Measurements from ENCODE around the gene BORCS8.
"Not testable (repeated sequence)": the region's sequence is repeated elsewhere in the genome, so short reads cannot be mapped to it uniquely, and the experiment has no call there.

The BORCS8 gene

GRCh38 chr19:19155495-19156219 is 36.3 kb downstream of the BORCS8 start:
- no peak for DNase-seq (ENCODE audit: low read depth)
- H3K4me3 ChIP-seq (ENCODE audit: low read depth, low read length), result no peak overlapping the region

GRCh38 chr19:19154768-19155494 is 37.0 kb downstream of the BORCS8 start:
- no peak overlapping the region for H3K4me3 ChIP-seq (ENCODE audit: low read depth, low read length)
- DNase-seq (ENCODE audit: low read depth), result no peak

GRCh38 chr19:19152668-19153384 is 39.1 kb downstream of the BORCS8 start:
- H3K4me3 ChIP-seq (ENCODE audit: low read depth, low read length), result no peak overlapping the region
- DNase-seq (ENCODE audit: low read depth), result no peak

- H3K4me3 ChIP-seq (ENCODE audit: low read depth, low read length), result no peak overlapping the region
- no peak for DNase-seq (ENCODE audit: low read depth)
These were observed 40.5 kb downstream of the BORCS8 start for GRCh38 chr19:19151418-19151817.

- no peak overlapping the region for H3K4me3 ChIP-seq (ENCODE audit: low read depth, low read length)
- DNase-seq (ENCODE audit: low read depth), result no peak
These were observed 42.5 kb downstream of the BORCS8 start for GRCh38 chr19:19149435-19149834.

GRCh38 chr19:19148504-19148903 is 43.4 kb downstream of the BORCS8 start:
- not testable (repeated sequence) for H3K4me3 ChIP-seq (ENCODE audit: low read depth, low read length); DNase-seq (ENCODE audit: low read depth)

GRCh38 chr19:19147344-19147743 is 44.6 kb downstream of the BORCS8 start:
- no peak overlapping the region for H3K4me3 ChIP-seq (ENCODE audit: low read depth, low read length)
- DNase-seq (ENCODE audit: low read depth), result no peak

- H3K4me3 ChIP-seq (ENCODE audit: low read depth, low read length), result no peak overlapping the region
- DNase-seq (ENCODE audit: low read depth), result no peak
These were observed 45.1 kb downstream of the BORCS8 start for GRCh38 chr19:19146865-19147264.

GRCh38 chr19:19145684-19146608 is 46.0 kb downstream of the BORCS8 start:
- peak; percentile 8 for DNase-seq (ENCODE audit: low read depth)
- no peak overlapping the region for H3K4me3 ChIP-seq (ENCODE audit: low read depth, low read length)

GRCh38 chr19:19145281-19145680 is 46.7 kb downstream of the BORCS8 start:
- H3K4me3 ChIP-seq (ENCODE audit: low read depth, low read length), result no peak overlapping the region
- no peak for DNase-seq (ENCODE audit: low read depth)

- H3K4me3 ChIP-seq (ENCODE audit: low read depth, low read length), result no peak overlapping the region
- DNase-seq (ENCODE audit: low read depth), result no peak
These were observed 49.6 kb downstream of the BORCS8 start for GRCh38 chr19:19142347-19142746.

GRCh38 chr19:19140476-19140875 is 51.5 kb downstream of the BORCS8 start:
- no peak for DNase-seq (ENCODE audit: low read depth)

GRCh38 chr19:19139876-19140229 is 52.1 kb downstream of the BORCS8 start:
- DNase-seq (ENCODE audit: low read depth), result no peak
- no peak overlapping the region for H3K4me3 ChIP-seq (ENCODE audit: low read depth, low read length)

More at GRCh38 chr19:19140476-19140875, 51.5 kb downstream of the BORCS8 start:
- no peak overlapping the region for H3K4me3 ChIP-seq (ENCODE audit: low read depth, low read length)

GRCh38 chr19:19138109-19138981 is 53.6 kb downstream of the BORCS8 start, which contains the start of gene TMEM161A:
TMEM161A (minus strand) TSS chr19:19138478; CDS start chr19:19138428, 50 bp downstream.
- peak; percentile 99 for DNase-seq (ENCODE audit: low read depth)
- peak within 1 kb of the TSS; percentile 98 for H3K4me3 ChIP-seq (ENCODE audit: low read depth, low read length)

GRCh38 chr19:19137556-19138108 is 54.3 kb downstream of the BORCS8 start:
- DNase-seq (ENCODE audit: low read depth), result no peak
- peak overlapping the region; percentile 98 for H3K4me3 ChIP-seq (ENCODE audit: low read depth, low read length)

GRCh38 chr19:19135713-19136112 is 56.2 kb downstream of the BORCS8 start:
- not testable (repeated sequence) for DNase-seq (ENCODE audit: low read depth); H3K4me3 ChIP-seq (ENCODE audit: low read depth, low read length)

GRCh38 chr19:19134687-19135158 is 57.2 kb downstream of the BORCS8 start:
- no peak for DNase-seq (ENCODE audit: low read depth)
- no peak overlapping the region for H3K4me3 ChIP-seq (ENCODE audit: low read depth, low read length)

GRCh38 chr19:19133985-19134384 is 58.0 kb downstream of the BORCS8 start:
- H3K4me3 ChIP-seq (ENCODE audit: low read depth, low read length), result no peak overlapping the region
- DNase-seq (ENCODE audit: low read depth), result no peak
